Osteocyte (in vitro differentiated cells): ENCODE measurements around the gene PRMT9. TPM values are rescaled to one million over a fixed set of nuclear protein-coding genes. Genes with fewer than 3 reads are reported as not detected.
A peak's percentile ranks its signal among the peaks of the same experiment; 100 is the strongest.

Source experiments
- DNase-seq: peaks from one replicate; pipeline ENCODE4 v3.0.0; 2021; ENCODE audit warnings: mixed read lengths; ENCODE audit not compliant: unreplicated experiment; ENCODE audit errors: extremely low spot score
- H3K27ac Mint-ChIP-seq: one replicate; pipeline ENCODE4 v1.8.0; 2021; ENCODE audit warnings: mild to moderate bottlenecking, mixed read lengths; ENCODE audit not compliant: unreplicated experiment
- H3K27me3 Mint-ChIP-seq: one replicate; pipeline ENCODE4 v1.8.0; 2021; ENCODE audit warnings: mixed read lengths; ENCODE audit not compliant: unreplicated experiment
- H3K36me3 Mint-ChIP-seq: one replicate; pipeline ENCODE4 v1.8.0; 2021; ENCODE audit warnings: mixed read lengths; ENCODE audit not compliant: unreplicated experiment
- H3K4me1 Mint-ChIP-seq: one replicate; pipeline ENCODE4 v1.8.0; 2021; ENCODE audit warnings: mixed read lengths; ENCODE audit not compliant: unreplicated experiment
- H3K4me3 Mint-ChIP-seq: one replicate; pipeline ENCODE4 v1.8.0; 2021; ENCODE audit warnings: mild to moderate bottlenecking, moderate library complexity, mixed read lengths; ENCODE audit not compliant: unreplicated experiment
- H3K9me3 Mint-ChIP-seq: one replicate; pipeline ENCODE4 v1.8.0; 2021; ENCODE audit warnings: mixed read lengths; ENCODE audit not compliant: unreplicated experiment
- CTCF ChIP-seq: fragments of 200-600 bp; sonication (generic); IDR thresholded peaks from 2 replicates; pipeline ENCODE4 v1.5.0; 2021; ENCODE audit warnings: antibody characterized with exemption, mild to moderate bottlenecking, moderate library complexity
- total RNA-seq: library from RNA; stranded (reverse); gene quantifications from 2 replicates; pipeline ENCODE4 v1.2.1, GENCODE V29; 2021

Gene PRMT9
- total RNA-seq, 1 donor from 2014 or later, result 9.6 TPM

DNA sequence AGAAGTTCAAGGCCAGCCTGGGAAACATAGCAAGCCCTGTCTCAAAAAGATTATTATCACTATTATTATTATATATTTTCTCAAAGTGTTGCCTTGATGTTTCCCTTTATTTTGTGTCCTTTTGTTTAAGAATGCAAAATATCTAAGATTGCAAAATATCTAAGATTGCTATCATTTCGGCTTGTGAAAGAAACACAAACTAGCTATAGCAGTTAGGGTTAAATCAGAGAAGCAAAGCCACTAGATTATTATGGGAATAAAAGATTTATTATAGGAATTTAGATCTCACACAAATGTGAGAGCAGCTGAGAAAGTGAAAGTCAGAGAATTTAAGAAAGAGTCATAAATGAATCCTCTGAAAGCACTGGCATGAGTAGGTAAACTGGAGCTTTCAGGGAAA is 84.8 kb downstream of the PRMT9 start:
- Mint-ChIP-seq H3K9me3 (no peaks in the 10 kb centered on the region), H3K4me3 (no peak overlapping the region), H3K4me1 (peaks cover 20% of the 10 kb centered on the region), H3K36me3 (no peaks in the 10 kb centered on the region), H3K27ac (no peak overlapping the region), H3K27me3 (no peaks in the 10 kb centered on the region)
- TF ChIP-seq CTCF, result no peak
- DNase-seq, result no peak

DNA sequence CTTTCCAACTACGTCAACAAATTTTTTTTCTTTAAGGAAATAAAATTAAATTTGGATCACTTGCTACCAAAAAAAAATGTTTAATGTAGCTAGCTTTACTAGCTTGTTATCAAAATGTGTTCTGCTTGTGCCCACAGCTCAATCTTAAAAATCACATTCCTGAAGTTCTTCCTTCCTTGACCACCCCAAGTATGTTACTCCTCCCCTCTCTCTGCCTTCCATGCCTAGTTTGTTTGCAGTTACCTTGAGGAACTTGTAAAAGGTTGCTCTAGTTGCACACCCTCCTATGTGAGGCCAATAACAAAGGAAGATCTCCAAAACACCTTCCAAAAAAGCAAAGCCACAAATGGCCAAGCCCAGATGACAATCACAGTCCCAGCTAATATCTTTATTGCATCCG is 86.4 kb downstream of the PRMT9 start:
- Mint-ChIP-seq H3K27me3 (no peaks in the 10 kb centered on the region), H3K4me1 (peaks cover 20% of the 10 kb centered on the region), H3K9me3 (no peaks in the 10 kb centered on the region), H3K4me3 (no peak overlapping the region), H3K27ac (no peak overlapping the region), H3K36me3 (no peaks in the 10 kb centered on the region)
- no peak for TF ChIP-seq CTCF
- DNase-seq, result no peak

DNA sequence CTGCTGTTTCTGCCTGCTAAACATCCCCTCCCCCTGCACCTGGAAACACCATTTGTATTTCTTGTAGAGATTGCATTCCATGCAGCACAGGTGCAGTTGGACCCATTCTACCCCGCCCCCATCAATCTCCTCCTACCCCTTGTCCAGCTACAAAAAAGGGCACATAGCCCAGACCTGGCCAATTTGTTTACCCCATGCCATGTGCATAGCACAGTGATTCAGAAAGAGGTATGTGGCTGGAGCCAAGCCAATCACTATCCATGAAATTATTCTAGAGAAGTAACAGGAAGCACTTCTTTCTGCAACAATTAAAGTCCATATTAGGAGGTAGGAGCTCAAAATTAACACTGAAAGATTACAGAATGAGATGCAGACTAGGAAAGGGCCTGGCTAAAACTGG is 87.0 kb downstream of the PRMT9 start:
- Mint-ChIP-seq H3K36me3 (no peaks in the 10 kb centered on the region), H3K9me3 (no peaks in the 10 kb centered on the region), H3K27me3 (no peaks in the 10 kb centered on the region), H3K4me3 (no peak overlapping the region), H3K4me1 (peaks cover 20% of the 10 kb centered on the region), H3K27ac (no peak overlapping the region)
- no peak for DNase-seq
- no peak for TF ChIP-seq CTCF

DNA sequence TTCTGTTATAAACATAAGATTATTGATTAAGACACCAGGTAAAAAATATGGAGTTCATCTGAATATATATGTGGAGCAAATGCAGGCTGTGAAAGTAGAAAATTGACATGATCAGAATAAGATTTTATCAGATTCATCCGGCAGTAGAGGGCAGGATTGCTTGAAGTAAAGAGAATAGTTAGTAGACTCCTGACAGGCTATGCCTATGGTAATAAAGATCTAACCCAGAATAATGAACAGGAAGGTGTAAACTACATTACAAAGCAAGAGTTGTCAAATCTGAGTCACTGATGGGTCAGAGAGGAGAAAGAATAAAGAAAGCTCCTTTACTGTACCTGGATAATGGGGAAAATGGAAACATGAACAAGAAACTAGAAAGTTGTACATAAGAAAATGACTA is 87.6 kb downstream of the PRMT9 start:
- Mint-ChIP-seq H3K36me3 (no peaks in the 10 kb centered on the region), H3K4me1 (peaks cover 23% of the 10 kb centered on the region), H3K27ac (no peak overlapping the region), H3K4me3 (no peak overlapping the region), H3K27me3 (no peaks in the 10 kb centered on the region), H3K9me3 (no peaks in the 10 kb centered on the region)
- peak; percentile 40 for TF ChIP-seq CTCF
- DNase-seq, result no peak

- no peak for DNase-seq
- Mint-ChIP-seq H3K4me3 (no peak overlapping the region), H3K4me1 (peaks cover 28% of the 10 kb centered on the region), H3K36me3 (no peaks in the 10 kb centered on the region), H3K27me3 (no peaks in the 10 kb centered on the region), H3K27ac (no peak overlapping the region), H3K9me3 (no peaks in the 10 kb centered on the region)
- TF ChIP-seq CTCF, result no peak
Measured at GRCh38 chr4:147594578-147594977, 89.4 kb downstream of the PRMT9 start.
